Measurements from ENCODE around the gene PKDCC.
A peak's percentile ranks its signal among the peaks of the same experiment; 100 is the strongest.
"Not testable (repeated sequence)": the region's sequence is repeated elsewhere in the genome, so short reads cannot be mapped to it uniquely, and the experiment has no call there.

Gene PKDCC

DNA sequence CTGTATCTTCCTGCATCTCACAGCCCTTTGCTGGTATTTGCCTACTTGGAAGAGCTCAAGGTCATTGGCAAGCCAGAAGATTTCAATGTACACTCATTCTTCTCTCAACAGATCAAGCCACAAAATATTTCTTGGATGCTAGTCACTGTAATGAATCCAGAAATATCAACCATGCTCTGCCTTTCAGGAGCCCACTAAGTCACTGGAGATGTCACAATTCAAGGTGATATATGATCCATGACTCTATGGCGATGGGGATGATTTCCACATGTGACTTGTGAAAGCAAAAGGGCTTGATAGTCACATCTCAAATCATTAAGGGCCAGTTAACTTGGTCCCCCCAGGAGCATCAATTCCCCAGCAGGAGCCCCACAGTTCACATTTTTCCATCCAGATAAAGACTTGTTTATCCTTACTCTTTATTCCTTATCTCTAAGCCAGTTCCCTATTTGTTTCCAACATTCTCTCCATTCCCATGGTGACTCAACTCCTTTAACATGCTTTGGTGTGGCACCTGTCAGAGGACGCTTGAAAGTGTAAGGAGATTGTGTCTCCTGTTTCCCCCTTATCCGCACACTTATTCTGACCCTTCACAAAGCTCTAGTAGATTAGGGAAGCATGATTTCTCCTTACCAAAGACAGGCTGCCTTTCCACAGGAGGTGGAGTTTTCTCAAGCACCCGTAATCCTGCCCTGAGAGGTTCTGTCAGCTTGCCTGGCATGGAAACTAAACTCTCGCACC lies 15.8 kb downstream of the PKDCC start:
- DNase-seq (ENCODE audit: low read depth): peak; percentile 91

DNA sequence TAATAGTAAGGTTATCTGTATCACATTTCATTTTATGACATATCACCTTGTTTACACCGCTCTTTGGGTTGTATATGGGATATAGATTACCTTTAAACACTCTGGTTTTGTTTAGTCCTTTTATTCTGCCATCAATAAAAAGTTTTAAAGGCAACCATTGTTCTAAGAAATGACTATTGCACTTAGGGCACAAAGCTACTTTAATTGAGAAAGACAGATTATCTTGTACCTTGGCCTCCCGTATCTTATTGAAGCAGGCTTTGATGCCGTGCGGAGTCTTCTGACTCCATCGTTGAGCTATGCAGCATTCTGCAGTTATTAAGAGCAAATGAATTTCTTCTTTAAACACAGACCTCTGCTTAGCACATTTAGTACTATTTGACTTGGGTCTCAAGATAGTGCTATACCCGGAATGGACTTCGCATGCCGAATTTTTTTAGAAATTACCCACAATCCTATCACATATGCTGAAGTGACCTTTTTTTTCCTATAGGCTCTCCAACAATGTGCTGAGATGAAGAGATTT lies 16.7 kb downstream of the PKDCC start:
- peak; percentile 78 for DNase-seq (ENCODE audit: low read depth)

DNA sequence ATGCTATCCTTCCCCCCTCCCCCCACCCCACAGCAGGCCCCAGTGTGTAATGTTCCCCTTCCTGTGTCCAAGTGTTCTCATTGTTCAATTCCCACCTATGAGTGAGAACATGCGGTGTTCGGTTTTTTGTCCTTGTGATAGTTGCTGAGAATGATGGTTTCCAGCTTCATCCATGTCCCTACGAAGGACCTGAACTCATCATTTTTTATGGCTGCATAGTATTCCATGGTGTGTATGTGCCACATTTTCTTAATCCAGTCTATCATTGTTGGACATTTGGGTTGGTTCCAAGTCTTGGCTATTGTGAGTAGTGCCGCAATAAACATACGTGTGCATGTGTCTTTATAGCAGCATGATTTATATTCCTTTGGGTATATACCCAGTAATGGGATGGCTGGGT lies 17.9 kb downstream of the PKDCC start:
- DNase-seq (ENCODE audit: low read depth): not testable (repeated sequence)

DNA sequence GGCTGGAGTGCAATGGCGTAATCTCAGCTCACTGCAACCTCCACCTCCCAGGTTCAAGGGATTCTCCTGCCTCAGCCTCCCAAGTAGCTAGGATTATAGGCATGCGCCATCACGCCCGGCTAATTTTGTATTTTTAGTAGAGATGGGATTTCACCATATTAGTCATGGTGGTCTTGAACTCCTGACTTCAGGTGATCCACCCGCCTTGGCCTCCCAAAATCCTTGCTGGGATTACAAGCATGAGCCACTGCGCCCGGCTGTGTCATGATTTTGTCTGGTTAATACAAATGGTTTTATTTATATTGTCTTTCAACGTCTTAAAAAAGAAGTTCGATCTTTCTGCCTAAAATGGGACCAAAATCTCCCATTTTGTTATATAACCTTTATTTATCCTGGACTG lies 19.2 kb downstream of the PKDCC start:
- DNase-seq (ENCODE audit: low read depth): not testable (repeated sequence)

DNA sequence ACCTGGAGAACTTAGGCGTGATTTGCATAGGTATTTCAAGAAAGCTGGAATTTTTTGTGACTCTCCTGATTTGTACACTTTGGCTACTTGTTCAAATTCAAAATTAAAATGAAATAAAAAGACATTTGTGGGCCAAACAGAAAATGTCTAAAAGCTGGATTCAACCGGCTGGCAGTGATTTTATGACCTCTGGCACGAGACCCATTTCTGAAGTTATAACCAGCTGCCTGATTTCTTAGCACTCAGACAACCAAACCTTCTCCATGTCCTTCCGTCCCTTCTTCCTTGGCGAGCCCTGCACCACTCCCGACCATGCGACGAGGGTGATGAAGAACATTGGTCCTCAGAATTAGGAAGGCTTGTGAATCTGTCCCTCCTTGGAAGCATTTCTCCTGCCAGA lies 19.7 kb downstream of the PKDCC start:
- no peak for DNase-seq (ENCODE audit: low read depth)

DNA sequence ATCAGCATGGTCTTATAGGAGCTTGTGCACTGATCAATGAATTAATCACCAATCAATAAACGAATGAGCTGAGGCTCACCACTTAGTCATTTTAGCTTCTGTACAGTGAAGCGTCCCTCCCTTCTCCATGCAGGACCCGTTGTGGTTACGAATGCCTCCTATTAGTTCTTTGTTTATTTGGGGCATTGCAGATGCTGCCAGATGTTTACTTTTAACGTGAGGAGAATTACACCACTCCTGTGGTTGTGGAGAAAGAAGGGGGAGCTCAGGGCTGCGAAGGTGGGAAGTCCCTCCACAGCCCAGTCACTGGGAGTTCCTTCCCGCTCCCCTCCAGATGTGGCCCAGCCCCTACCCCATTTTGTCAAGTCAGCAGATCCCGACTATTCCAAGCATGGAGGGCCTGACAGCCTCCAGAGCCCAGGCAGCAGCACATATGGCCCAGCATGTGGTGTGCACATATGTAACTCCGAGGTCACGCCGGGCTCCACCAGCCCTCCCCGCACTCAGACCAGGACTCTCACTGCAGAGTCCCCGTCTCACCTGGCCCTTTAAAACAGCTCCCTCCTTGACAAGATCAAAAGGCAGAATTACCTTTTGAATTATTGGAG lies 20.9 kb downstream of the PKDCC start:
- DNase-seq (ENCODE audit: low read depth): peak; percentile 26

DNA sequence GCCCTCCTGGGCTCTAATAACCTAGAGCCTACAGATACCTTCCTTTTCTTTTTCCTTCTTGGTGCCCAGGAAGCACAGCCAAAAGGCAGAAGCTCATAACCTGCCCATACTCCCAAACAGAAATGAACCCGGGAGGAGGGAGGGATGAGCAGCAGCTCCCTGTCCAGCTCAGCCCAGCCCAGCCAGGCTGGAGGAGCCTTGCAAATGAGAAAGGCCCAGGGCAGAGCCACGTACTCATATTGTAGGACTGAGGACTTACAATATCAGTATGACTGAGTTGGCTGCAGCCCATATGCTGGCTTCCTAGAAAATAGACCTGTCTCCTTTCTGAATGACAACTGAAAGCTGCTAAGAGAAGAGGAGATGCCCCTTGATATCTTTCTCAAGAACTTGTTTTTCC lies 21.7 kb downstream of the PKDCC start:
- no peak for DNase-seq (ENCODE audit: low read depth)

DNA sequence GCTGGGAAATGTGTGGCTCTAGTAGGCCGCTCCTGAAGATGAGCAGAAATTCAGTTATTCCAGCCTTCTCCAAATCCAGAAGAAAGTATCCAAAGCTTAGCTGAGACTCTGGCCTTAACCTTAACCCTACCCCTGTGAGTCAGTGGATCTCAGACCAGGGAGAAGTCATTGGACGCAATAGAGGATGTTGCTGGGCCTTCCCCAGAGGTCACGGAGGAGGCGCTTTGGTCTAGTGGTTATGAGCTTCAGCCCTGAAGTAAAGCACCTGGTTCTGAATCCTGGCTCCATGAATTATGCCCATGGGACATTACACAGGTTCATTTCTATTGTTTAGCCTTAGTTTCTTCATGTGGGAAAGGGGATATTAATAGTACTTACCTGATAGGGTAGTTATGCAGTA lies 24.0 kb downstream of the PKDCC start:
- no peak for DNase-seq (ENCODE audit: low read depth)

DNA sequence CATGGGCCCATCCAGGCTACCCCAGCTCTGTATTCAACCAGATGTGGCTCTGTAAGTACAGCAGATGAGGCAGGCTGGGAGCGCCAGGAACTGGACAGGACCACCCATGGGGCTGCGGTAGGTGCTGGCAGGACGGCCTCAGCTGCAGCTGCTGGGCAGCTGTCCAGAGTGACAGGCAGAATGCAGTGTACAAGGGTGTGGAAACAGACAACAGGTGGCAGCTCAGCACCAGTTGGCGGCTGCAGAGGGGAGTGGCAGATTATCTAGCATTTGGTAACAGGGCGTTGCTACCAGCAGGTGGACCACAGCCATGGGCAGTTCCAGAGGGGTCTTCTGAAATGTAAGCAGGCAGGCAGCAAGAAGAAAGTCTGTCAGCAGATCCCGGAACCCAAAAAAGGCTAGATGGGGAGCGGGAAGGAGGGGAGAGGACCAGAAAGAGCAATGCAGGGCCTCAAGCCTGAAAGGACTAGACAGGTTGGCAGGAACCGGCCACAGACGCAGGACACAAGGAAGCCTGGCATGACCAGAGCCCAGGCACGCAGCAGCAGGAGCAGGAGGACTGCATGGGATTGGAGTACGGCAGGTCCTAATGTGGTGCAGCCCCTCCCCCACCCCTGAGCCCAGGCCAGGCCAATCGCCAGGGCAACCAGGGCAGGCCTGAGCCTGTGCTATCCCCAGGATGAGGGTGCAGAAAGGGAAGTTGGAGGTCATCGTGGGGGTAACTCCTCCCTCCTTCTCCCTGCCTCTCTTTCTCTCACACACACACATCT lies 24.7 kb downstream of the PKDCC start:
- no peak for DNase-seq (ENCODE audit: low read depth)

DNA sequence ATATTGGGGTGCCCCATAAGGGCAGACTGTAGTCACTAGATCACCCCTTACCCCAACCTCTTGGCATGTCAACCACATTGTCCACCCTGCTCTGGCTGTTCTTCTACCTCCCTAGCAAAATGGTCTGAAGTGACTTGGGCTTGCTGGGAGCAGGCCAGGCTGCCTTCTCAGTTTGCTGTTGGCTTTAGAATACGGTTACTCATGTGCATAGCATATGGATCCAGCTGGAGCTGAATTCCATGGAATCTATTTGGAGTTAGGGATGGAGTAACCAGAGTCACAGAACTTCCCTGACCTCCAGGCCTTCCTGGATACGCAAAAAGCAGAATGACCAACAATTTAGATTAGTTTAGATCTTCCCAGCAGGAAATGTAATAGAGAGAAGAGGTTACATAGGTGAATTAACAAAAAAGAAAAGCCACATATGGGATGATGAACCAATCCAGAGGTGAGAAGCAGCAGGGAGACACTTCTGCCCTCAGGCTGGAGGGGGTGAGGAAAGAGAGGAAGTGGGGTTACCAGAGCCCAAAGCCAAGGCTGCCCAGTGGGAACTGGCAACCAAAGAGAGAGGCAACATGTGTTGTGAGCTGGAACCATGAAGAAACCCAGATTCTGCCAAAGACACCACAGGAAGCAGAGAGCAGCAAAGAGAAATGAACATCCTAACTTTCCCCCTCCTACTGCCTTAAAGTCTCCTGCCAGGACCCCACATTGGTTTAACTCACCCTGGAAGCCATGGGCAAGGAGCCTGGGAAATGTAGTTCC lies 26.1 kb downstream of the PKDCC start:
- peak; percentile 31 for DNase-seq (ENCODE audit: low read depth)

DNA sequence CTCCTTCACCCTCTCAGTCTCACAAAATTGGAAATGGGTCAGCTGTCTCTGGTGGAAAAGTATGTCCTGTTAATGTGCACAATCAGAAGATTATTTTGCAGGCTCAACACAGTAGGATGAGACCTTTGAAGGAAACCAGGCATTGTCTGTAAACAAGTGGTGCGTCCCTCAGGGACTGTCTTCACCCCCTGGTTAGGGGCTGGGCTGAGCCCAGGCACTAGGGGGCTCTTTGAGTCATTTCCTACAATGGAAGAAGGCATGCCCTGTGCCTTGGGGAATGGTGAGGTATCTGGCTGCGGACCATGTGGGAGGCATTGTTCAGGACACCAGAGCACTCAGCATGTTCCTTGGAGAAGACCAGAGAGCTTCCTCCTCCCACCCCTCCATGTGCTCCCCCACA lies 26.8 kb downstream of the PKDCC start:
- no peak for DNase-seq (ENCODE audit: low read depth)

DNA sequence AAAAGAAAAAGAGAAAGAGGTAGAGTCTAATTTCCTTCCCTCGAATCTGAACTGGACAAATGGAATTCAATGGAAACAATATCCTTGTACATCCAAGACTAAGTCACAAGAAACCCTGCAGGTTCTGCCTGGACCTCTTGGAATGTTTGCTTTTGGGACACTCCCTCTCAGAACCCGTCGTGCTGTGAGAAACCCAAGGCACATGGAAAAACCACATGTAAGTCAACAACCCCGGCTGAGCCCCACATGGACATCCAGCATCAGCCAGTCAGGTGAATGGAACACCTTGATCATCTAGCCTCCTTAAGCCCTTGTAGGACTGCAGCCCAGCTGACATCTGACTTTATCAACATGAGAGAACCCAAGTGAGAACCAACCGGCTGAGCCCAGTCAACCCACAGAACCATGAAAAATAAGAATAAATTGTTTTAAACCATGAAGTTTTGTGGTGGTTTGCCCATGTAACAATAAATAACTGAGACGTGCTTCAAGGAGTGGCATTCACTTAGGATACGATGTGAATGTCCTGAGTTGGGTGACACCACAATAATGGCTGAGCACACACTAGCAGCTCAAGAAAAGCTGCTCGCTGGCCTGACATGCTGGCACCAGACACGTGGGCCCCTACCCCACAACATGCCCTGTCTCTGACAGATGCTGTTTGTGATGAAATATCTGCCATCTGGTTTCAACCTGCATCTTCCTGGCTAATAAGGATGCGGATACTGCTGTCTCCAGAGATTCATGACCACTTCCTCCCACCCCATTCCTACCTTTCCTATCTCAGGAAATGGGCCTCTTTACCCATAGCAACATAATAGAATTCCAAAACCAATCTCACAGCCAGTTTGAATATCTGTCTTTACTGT lies 28.8 kb downstream of the PKDCC start:
- no peak for DNase-seq (ENCODE audit: low read depth)

DNA sequence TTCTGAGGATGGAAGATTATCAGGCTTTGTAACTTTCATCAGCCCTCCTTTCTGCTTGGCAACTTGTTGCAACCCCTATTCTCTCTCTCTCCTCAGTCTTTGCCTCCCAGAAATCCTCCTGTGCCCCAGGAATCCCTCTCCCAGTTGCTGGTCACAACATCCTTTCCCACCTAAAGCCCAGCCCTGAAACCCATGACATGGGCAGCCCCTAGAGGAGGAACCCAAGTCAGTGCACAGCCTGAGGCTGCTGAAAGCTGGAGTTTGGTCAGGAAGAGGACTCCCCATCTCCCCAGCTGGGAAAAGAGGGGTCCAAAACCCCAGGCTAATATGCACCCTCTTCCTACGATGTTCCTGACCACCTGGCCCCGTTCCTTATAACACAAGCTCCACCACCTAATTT lies 29.5 kb downstream of the PKDCC start:
- no peak for DNase-seq (ENCODE audit: low read depth)

DNA sequence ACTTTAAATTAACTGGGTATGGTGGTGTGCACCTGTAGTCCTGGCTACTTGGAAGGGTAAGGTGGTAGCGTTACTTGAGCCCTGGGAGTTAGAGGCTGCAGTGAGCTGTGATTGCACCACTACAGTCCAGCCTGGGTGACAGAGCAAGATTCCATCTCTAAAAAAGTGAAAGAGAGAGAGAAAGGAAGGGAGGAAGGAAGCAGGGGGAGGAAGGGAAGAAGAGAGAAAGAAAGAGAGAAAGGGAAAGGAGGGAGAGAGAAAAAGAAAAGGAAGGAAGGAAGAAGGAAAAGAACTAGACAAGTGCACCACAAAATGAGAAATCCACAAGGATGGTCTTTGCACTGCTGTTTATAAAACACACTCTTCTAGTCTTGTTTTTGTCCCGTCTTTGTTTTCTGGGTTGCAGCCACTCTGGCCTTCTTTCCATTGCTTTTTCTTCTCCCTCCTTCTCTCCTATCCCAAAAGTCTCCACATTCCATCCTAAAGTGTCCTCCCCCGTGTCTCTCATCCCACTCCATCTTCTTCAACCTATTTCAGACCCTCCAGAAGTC lies 32.0 kb downstream of the PKDCC start:
- no peak for DNase-seq (ENCODE audit: low read depth)

DNA sequence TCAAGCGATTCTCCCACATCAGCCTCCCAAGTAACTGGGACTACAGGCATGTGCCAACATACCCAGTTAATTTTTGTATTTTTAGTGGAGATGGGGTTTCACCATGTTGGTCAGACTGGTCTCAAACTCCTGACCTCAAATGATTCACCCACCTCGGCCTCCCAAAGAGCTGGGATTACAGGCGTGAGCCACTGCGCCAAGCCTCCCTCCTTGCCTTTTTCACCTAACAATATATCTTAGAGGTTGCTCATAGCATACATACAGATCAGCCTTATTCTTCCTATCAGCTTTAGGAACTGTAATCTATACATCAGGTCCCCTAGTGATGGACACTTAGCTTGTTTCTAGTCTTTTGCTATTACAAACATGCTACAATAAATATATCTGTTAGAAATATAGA lies 33.3 kb downstream of the PKDCC start:
- not testable (repeated sequence) for DNase-seq (ENCODE audit: low read depth)

DNA sequence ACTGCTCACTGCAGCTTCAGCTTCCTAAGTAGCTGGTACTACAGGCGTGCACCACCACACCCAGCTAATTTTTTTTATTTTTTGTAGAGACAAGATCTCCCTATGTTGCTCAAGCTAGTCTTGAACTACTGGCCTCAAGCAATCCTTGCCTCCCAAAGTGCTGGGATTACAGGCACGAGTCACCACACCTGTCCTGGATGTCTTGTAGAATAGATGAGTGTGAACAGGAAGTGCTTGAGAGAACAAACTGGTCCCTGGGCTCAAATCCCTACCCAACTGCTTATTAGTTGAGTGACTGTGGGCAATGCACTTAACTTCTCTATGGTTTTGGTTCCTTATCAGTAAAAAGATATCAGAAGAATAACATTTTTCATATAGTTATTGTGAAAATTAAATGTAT lies 34.2 kb downstream of the PKDCC start:
- DNase-seq (ENCODE audit: low read depth): no peak

DNA sequence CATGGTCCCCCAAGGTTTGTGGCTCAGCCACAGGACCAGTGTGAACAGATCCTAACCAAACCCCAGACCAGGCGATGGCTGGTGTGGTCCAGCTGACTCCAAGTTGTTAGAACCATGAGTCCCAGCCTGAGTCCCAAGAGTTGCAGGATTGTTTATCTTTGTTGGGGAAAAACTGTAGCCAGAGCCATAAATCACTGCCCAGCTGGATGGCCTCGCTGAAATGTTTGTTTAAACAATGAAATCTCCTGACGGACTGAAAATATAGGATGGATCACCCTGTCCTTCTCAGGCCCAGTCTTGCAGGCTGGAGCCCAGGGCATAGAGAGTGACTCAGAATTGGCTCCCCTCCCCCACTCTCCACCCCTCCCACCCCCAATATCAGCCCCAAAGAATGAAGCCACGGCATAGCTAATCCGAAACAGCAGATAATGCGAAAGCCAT lies 36.4 kb downstream of the PKDCC start:
- DNase-seq (ENCODE audit: low read depth): peak; percentile 78

DNA sequence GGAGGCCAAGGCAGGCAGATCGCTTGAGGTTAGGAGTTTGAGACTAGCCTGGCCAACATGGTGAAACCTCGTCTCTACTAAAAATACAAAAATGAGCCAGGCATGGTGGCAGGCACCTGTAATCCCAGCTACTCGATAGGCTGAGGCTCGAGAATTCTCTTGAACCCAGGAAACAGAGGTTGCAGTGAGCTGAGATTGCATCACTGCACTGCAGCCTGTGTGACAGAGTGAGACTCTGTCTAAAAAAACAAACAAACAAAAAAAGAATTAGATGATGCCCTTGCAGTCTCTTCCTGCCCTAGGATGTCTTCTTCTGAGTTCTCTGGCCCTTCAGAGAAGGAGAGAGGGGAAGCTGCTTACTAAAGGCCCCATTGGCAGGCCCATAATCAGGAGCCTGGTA lies 37.2 kb downstream of the PKDCC start:
- not testable (repeated sequence) for DNase-seq (ENCODE audit: low read depth)

DNA sequence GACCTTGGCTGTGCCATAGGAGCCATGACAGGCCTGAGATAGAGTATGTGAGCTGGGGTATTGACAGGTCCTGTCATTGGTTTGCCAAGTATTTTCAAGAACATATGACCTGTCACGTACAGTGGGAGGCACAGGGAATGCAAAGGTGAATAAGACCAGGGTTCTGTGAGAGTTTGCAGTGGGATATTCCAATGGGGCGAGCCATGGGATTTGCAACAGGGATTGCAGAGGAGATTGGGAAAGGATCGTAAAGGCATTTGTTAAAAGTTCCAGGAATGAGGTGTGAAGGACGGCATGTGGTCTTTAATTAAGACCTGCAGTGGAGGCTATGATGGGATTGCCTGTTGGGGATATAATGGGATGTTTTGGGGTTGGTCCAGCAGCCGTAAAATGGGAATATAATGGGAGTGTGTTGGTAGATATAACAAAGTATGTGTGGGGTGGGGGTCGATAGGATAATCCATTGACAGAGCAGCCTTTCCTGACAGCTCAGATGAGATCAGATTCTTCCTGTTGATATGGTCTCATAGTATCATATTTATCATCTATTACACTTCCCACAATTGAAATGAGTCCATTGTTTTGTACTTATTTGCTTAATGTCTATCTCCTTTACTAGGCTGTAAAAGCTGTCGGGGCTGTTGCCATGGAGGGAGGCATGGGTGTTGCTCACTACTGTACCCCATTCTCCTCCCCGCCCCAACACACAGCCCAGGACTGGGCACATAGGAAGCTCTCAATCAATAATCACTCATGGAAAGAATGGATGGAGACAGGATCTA lies 38.1 kb downstream of the PKDCC start:
- no peak for DNase-seq (ENCODE audit: low read depth)

DNA sequence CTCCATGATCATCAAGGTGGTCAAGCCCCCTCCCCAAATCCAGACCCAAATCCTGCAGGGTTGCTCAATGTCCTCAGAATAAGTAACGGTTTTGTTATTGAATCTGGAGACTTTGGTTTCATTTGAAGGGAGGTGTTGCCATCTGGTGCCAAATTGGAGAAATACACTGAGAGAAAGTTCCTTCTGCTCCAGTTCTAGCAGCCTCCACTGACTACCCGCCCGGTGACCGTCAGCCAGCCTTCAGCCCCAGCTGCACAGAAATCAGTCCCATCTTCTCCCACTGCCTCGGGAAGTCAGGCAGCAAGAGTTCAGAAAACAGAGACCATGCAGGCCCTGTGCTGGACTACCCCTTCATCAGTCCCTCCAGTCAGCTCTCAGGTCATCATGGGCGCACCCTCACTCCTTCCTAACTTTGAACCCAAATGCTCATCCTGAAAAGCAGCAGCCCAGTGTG lies 38.7 kb downstream of the PKDCC start:
- DNase-seq (ENCODE audit: low read depth): peak; percentile 41
